Measurements from ENCODE around the gene CDC42BPA. TPM values are rescaled to one million over a fixed set of nuclear protein-coding genes. Genes with fewer than 3 reads are reported as not detected.
"Not testable (repeated sequence)": the region's sequence is repeated elsewhere in the genome, so short reads cannot be mapped to it uniquely, and the experiment has no call there.

CDC42BPA gene
- total and polyA plus RNA-seq, 2 donors (not counting 3 experiments of a cell fraction or from before 2014, with no cell fraction given) = 26.1 to 92.6 TPM

DNA sequence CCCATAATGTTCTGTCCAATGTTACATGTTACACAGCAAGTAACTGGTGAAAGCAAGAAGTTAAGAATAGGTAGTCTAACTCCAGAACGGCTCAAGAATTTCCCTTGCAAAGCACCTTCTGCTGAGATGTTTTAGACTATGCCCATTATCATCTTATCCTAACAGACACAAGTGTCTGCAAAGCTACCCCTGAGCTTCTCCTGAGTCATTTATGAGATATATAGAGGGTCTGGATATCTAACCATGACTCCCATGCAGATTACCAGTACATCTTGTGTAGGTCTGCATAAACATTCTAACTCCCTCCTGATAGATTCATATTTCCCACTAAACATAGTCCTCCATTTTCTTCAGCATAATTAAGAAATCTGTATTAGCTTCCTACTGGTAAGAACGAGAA is 206.5 kb downstream of the CDC42BPA start:
- ChIA-PET CTCF (interaction anchor here (0.5 to 0.6 kb wide), 3 partner anchors 145 to 494 kb away, joined by 3 read pairs; no protein-coding TSS in a partner anchor), POLR2A (interaction anchor here (0.6 kb wide), 1 partner anchor 512 kb away, joined by 3 read pairs; no protein-coding TSS in a partner anchor)
- no peak overlapping the region for H3K4me2 ChIP-seq (ENCODE audit: insufficient read depth, low read length)
- no peak overlapping the region for H3K9ac ChIP-seq (replicated peaks; ENCODE audit: extremely low read depth, insufficient read depth, low read length)
- H2AFZ ChIP-seq (ENCODE audit: low read depth, low read length) = no peak overlapping the region
- intact Hi-C loops (cut with micrococcal nuclease) (no loop called here), dilution Hi-C loops (cut with MboI; ENCODE audit: extremely low pct_ligation_motif_present, low sequenced_read_pairs) (no loop called here)
- TF ChIP-seq FOS (IDR thresholded peaks at IDR 0.05; ENCODE audit: borderline replicate concordance, insufficient read depth, low read length) (no peak), EZH2 (IDR thresholded peaks at IDR 0.05; ENCODE audit: borderline replicate concordance, low read depth, low read length, severe bottlenecking) (no peak), POLR2AphosphoS5 (IDR thresholded peaks at IDR 0.05; ENCODE audit: insufficient read depth, low read depth, low read length) (no peak), POLR2A (IDR thresholded peaks at IDR 0.05; ENCODE audit: low read depth, low read length) (no peak), GATA2 (IDR thresholded peaks at IDR 0.05; ENCODE audit: insufficient read depth, insufficient read length, low read depth, low read length) (no peak), JUN (IDR thresholded peaks at IDR 0.05; ENCODE audit: borderline replicate concordance, insufficient read depth, insufficient read length, low read depth) (no peak)
- TF ChIP-seq, protein P1, sequence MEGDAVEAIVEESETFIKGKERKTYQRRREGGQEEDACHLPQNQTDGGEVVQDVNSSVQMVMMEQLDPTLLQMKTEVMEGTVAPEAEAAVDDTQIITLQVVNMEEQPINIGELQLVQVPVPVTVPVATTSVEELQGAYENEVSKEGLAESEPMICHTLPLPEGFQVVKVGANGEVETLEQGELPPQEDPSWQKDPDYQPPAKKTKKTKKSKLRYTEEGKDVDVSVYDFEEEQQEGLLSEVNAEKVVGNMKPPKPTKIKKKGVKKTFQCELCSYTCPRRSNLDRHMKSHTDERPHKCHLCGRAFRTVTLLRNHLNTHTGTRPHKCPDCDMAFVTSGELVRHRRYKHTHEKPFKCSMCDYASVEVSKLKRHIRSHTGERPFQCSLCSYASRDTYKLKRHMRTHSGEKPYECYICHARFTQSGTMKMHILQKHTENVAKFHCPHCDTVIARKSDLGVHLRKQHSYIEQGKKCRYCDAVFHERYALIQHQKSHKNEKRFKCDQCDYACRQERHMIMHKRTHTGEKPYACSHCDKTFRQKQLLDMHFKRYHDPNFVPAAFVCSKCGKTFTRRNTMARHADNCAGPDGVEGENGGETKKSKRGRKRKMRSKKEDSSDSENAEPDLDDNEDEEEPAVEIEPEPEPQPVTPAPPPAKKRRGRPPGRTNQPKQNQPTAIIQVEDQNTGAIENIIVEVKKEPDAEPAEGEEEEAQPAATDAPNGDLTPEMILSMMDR (IDR thresholded peaks at IDR 0.05; ENCODE audit: extremely low read depth in 1 of 2, insufficient read depth in 1 of 2, low read depth in 1 of 2, low read length in 2 of 2) = no peak
- TF ChIP-seq, protein P2, sequence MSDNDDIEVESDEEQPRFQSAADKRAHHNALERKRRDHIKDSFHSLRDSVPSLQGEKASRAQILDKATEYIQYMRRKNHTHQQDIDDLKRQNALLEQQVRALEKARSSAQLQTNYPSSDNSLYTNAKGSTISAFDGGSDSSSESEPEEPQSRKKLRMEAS (IDR thresholded peaks at IDR 0.05; ENCODE audit: insufficient read depth, insufficient read length) = no peak
- FAIRE-seq (no peak), DNase-seq (ENCODE audit: low read depth, low spot score) (no peak)
- H3K4me3 ChIP-seq (replicated peaks in 1 of 3; ENCODE audit: insufficient read depth in 1 of 3, low read depth in 1 of 3, low read length in 3 of 3) = no peak overlapping the region
- peaks cover 2% of the 10 kb centered on the region for H3K79me2 ChIP-seq (ENCODE audit: control insufficient read depth, insufficient read depth, low read length)
- no peaks in the 10 kb centered on the region for H3K9me3 ChIP-seq (replicated peaks; ENCODE audit: control insufficient read depth, insufficient read depth, low read length)
- no TSS peak for BruUV-seq (replicated peaks)
- peaks cover 3 to 4% of the 10 kb centered on the region in 2 experiments for H3K36me3 ChIP-seq (ENCODE audit: control insufficient read depth in 2 of 2, extremely low read depth in 1 of 2, insufficient read depth in 2 of 2, low read length in 2 of 2)
- no peak overlapping the region for H3K27ac ChIP-seq (ENCODE audit: insufficient read depth, low read depth, low read length)
- H3K27me3 ChIP-seq (ENCODE audit: control insufficient read depth in 2 of 2, insufficient read depth in 2 of 2, low read length in 2 of 2) = no peaks in the 10 kb centered on the region
- no peaks in the 10 kb centered on the region for H4K20me1 ChIP-seq (replicated peaks; ENCODE audit: control insufficient read depth, extremely low read depth, insufficient read depth, low read length)
- no peaks in the 10 kb centered on the region for H3K4me1 ChIP-seq (ENCODE audit: control insufficient read depth, extremely low read depth, insufficient read depth, low read length)
- no peaks in the 10 kb centered on the region for H3K9me1 ChIP-seq (replicated peaks; ENCODE audit: control insufficient read depth, extremely low read depth, insufficient read depth, low read length)

DNA sequence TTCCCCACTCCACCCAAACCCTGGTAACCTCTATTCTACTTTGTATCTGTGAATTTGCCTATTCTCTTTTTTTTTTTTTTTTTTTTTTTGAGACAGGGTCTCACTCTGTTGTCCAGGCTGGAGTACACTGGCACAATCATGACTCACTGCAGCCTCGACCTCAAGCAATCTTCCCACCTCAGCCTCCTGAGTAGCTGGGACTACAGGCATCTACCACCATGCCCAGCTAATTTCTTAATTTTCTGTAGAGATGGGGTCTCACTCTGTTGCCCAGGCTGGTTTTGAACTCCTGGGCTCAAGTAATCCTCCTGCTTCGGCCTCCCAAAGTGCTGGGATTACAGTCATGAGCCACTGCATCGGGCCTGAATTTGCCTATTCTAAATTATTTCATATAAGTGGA is 213.0 kb downstream of the CDC42BPA start:
- FAIRE-seq; H3K27ac ChIP-seq (ENCODE audit: insufficient read depth, low read depth, low read length); H3K36me3 ChIP-seq (ENCODE audit: control insufficient read depth in 2 of 2, extremely low read depth in 1 of 2, insufficient read depth in 2 of 2, low read length in 2 of 2); H3K9me1 ChIP-seq (replicated peaks; ENCODE audit: control insufficient read depth, extremely low read depth, insufficient read depth, low read length); H3K4me3 ChIP-seq (replicated peaks in 1 of 3; ENCODE audit: insufficient read depth in 1 of 3, low read depth in 1 of 3, low read length in 3 of 3); H3K4me2 ChIP-seq (ENCODE audit: insufficient read depth, low read length); H3K9ac ChIP-seq (replicated peaks; ENCODE audit: extremely low read depth, insufficient read depth, low read length); intact Hi-C loops (cut with micrococcal nuclease); H3K27me3 ChIP-seq (ENCODE audit: control insufficient read depth in 2 of 2, insufficient read depth in 2 of 2, low read length in 2 of 2); H4K20me1 ChIP-seq (replicated peaks; ENCODE audit: control insufficient read depth, extremely low read depth, insufficient read depth, low read length); H2AFZ ChIP-seq (ENCODE audit: low read depth, low read length); H3K4me1 ChIP-seq (ENCODE audit: control insufficient read depth, extremely low read depth, insufficient read depth, low read length); POLR2A ChIA-PET; H3K9me3 ChIP-seq (replicated peaks; ENCODE audit: control insufficient read depth, insufficient read depth, low read length); dilution Hi-C loops (cut with MboI; ENCODE audit: extremely low pct_ligation_motif_present, low sequenced_read_pairs); H3K79me2 ChIP-seq (ENCODE audit: control insufficient read depth, insufficient read depth, low read length); BruUV-seq (replicated peaks); DNase-seq (ENCODE audit: low read depth, low spot score): not testable (repeated sequence)
- CTCF ChIA-PET = interaction anchor here (0.7 kb wide), 1 partner anchor 10 kb away, joined by 3 read pairs; no protein-coding TSS in a partner anchor

Measured in endothelial cell of umbilical vein (primary cell).